ENCODE data around the gene PRKAG3.
"Not testable (repeated sequence)": the region's sequence is repeated elsewhere in the genome, so short reads cannot be mapped to it uniquely, and the experiment has no call there.

The PRKAG3 gene

GRCh38 chr2:218780851-218781690 lies 50.5 kb downstream of the PRKAG3 start:
- no peak for DNase-seq (ENCODE audit: low read depth)

GRCh38 chr2:218780046-218780445 lies 51.6 kb downstream of the PRKAG3 start:
- no peak for DNase-seq (ENCODE audit: low read depth)

- no peak for DNase-seq (ENCODE audit: low read depth)
Observed at GRCh38 chr2:218777276-218777990, 54.2 kb downstream of the PRKAG3 start.

GRCh38 chr2:218776488-218776887 lies 55.1 kb downstream of the PRKAG3 start:
- no peak for DNase-seq (ENCODE audit: low read depth)

- no peak for DNase-seq (ENCODE audit: low read depth)
Observed at GRCh38 chr2:218773881-218774280, 57.7 kb downstream of the PRKAG3 start.

GRCh38 chr2:218772759-218773158 lies 58.8 kb downstream of the PRKAG3 start:
- not testable (repeated sequence) for DNase-seq (ENCODE audit: low read depth)

All from activated T-cell treated with anti-CD3 and anti-CD28 coated beads for 48 hours (primary cell).